Activated B cell treated with CpG ODN at 0.5 μM for 24 hours (primary cell): ENCODE results near the gene TRIP13. TPM values are rescaled to one million over a fixed set of nuclear protein-coding genes. Genes with fewer than 3 reads are reported as not detected.

Experiments
- ATAC-seq: fragments of 200-7000 bp; cut with Tn5 transposase; one replicate; pipeline ENCODE4 v1.10.0; 2021; ENCODE audit warnings: low read depth, mild to moderate bottlenecking, moderate library complexity
- CTCF ChIA-PET: fragments of 350-600 bp; sonication (Branson Sonifier 250); formaldehyde crosslinking; loops from one replicate; lab custom pipeline; 2021; ENCODE audit warnings: antibody characterized with exemption; lab: Charles Lee
- POLR2A ChIA-PET: fragments of 350-600 bp; sonication (Branson Sonifier 250); formaldehyde crosslinking; loops from one replicate; lab custom pipeline; 2021; ENCODE audit warnings: antibody characterized with exemption; lab: Charles Lee
- DNase-seq: peaks from one replicate; pipeline ENCODE4 v3.0.0; 2022
- H3K27ac Mint-ChIP-seq: one replicate; pipeline ENCODE4 v1.8.0; 2020; ENCODE audit warnings: mixed read lengths
- H3K27me3 Mint-ChIP-seq: one replicate; pipeline ENCODE4 v1.8.0; 2021; ENCODE audit warnings: mixed read lengths
- H3K36me3 Mint-ChIP-seq: one replicate; pipeline ENCODE4 v1.8.0; 2021; ENCODE audit warnings: low read depth, mixed read lengths
- H3K4me1 Mint-ChIP-seq: one replicate; pipeline ENCODE4 v1.8.0; 2021; ENCODE audit warnings: mixed read lengths
- H3K4me3 Mint-ChIP-seq: one replicate; pipeline ENCODE4 v1.8.0; 2020; ENCODE audit warnings: mild to moderate bottlenecking, mixed read lengths
- H3K9me3 Mint-ChIP-seq: one replicate; pipeline ENCODE4 v1.8.0; 2020; ENCODE audit warnings: mixed read lengths
- CTCF ChIP-seq: fragments of 200-600 bp; IDR thresholded peaks from one replicate; pipeline ENCODE4 v1.8.0; 2022; ENCODE audit warnings: antibody characterized with exemption, mild to moderate bottlenecking
- intact Hi-C: fragments of 100-400 bp; cut with micrococcal nuclease; formaldehyde crosslinking; loops from one replicate; pipeline ENCODE4 v1.15.1; 2024
- total RNA-seq: library from RNA; stranded (reverse); gene quantifications from 2 replicates; pipeline ENCODE4 v1.2.3, GENCODE V29; 2022

Gene TRIP13
- total RNA-seq, 1 donor from 2014 or later, result 4.1 TPM

GRCh38 chr5:882253-883183 lies 10.2 kb upstream of the TRIP13 start:
- H3K27ac Mint-ChIP-seq, result no peak overlapping the region
- H3K4me1 Mint-ChIP-seq, result peaks cover 2% of the 10 kb centered on the region
- no peaks in the 10 kb centered on the region for H3K9me3 Mint-ChIP-seq
- H3K36me3 Mint-ChIP-seq, result peaks cover 78% of the 10 kb centered on the region
- DNase-seq (no peak), ATAC-seq (no peak)
- CTCF ChIA-PET, result no interaction called here
- no peak overlapping the region for H3K4me3 Mint-ChIP-seq
- H3K27me3 Mint-ChIP-seq, result no peaks in the 10 kb centered on the region
- intact Hi-C loops, result no loop called here
- POLR2A ChIA-PET, result no interaction called here
- TF ChIP-seq CTCF, result no peak

- H3K9me3 Mint-ChIP-seq, result no peaks in the 10 kb centered on the region
These were observed 9.1 kb upstream of the TRIP13 start for GRCh38 chr5:883475-884181.

GRCh38 chr5:884345-885126 lies 8.1 kb upstream of the TRIP13 start:
- Mint-ChIP-seq H3K27ac (no peak overlapping the region), H3K27me3 (no peaks in the 10 kb centered on the region), H3K4me3 (no peak overlapping the region), H3K9me3 (no peaks in the 10 kb centered on the region), H3K36me3 (peaks cover 89% of the 10 kb centered on the region), H3K4me1 (peaks cover 2% of the 10 kb centered on the region)
- no peak for TF ChIP-seq CTCF
- no peak for ATAC-seq
- ChIA-PET CTCF (no interaction called here), POLR2A (no interaction called here)
- DNase-seq, result no peak
- intact Hi-C loops, result no loop called here

More at GRCh38 chr5:883475-884181, 9.1 kb upstream of the TRIP13 start:
- intact Hi-C loops, result no loop called here
- CTCF ChIA-PET, result no interaction called here
- Mint-ChIP-seq H3K27me3 (no peaks in the 10 kb centered on the region), H3K4me1 (peaks cover 2% of the 10 kb centered on the region), H3K27ac (no peak overlapping the region), H3K4me3 (no peak overlapping the region), H3K36me3 (peaks cover 80% of the 10 kb centered on the region)
- ATAC-seq (no peak), DNase-seq (no peak)
- no peak for TF ChIP-seq CTCF
- POLR2A ChIA-PET, result no interaction called here

- ATAC-seq, result no peak
- Mint-ChIP-seq H3K4me3 (no peak overlapping the region), H3K36me3 (peaks cover 94% of the 10 kb centered on the region)
These were observed 7.6 kb upstream of the TRIP13 start for GRCh38 chr5:885127-885442.

More at GRCh38 chr5:885127-885442, 7.6 kb upstream of the TRIP13 start:
- Mint-ChIP-seq H3K27ac (no peak overlapping the region), H3K27me3 (no peaks in the 10 kb centered on the region), H3K9me3 (no peaks in the 10 kb centered on the region), H3K4me1 (peaks cover 2% of the 10 kb centered on the region)
- CTCF ChIA-PET, result no interaction called here
- intact Hi-C loops, result no loop called here
- no peak for DNase-seq
- POLR2A ChIA-PET, result no interaction called here
- no peak for TF ChIP-seq CTCF
